Measurements from ENCODE around the gene FGG.

The FGG gene

DNA sequence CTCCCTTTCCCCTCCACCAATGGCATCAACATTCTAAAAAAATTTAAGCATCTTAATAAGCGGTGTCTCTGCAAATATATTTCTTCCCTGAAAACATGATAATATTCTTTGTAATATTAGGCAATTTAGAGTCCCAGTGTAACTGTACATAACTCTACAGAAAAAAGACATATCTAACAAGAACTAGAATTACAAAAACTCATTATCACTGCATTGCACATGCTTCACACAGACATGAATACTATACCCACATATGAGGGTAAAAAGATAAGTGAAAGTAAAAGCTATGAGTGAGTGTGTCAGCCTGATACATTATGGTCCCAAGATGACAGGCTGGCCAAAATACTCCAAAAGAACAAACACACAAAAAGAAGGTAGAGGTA, 52.0 kb downstream of the FGG start:
- H3K27ac ChIP-seq (ENCODE audit: low read length) = no peak overlapping the region
- H3K9ac ChIP-seq (ENCODE audit: low read length) = no peak overlapping the region
- H3K36me3 ChIP-seq (ENCODE audit: control insufficient read depth, low read depth, low read length) = no peaks in the 10 kb centered on the region
- no peaks in the 10 kb centered on the region for H3K27me3 ChIP-seq (ENCODE audit: control insufficient read depth, insufficient read depth, low read length)
- no peaks in the 10 kb centered on the region for H3K9me3 ChIP-seq (ENCODE audit: control insufficient read depth, low read depth, low read length)
- no peaks in the 10 kb centered on the region for H3K4me1 ChIP-seq (ENCODE audit: control insufficient read depth, low read depth, low read length)
- H3K4me3 ChIP-seq (ENCODE audit: low read length) = no peak overlapping the region

DNA sequence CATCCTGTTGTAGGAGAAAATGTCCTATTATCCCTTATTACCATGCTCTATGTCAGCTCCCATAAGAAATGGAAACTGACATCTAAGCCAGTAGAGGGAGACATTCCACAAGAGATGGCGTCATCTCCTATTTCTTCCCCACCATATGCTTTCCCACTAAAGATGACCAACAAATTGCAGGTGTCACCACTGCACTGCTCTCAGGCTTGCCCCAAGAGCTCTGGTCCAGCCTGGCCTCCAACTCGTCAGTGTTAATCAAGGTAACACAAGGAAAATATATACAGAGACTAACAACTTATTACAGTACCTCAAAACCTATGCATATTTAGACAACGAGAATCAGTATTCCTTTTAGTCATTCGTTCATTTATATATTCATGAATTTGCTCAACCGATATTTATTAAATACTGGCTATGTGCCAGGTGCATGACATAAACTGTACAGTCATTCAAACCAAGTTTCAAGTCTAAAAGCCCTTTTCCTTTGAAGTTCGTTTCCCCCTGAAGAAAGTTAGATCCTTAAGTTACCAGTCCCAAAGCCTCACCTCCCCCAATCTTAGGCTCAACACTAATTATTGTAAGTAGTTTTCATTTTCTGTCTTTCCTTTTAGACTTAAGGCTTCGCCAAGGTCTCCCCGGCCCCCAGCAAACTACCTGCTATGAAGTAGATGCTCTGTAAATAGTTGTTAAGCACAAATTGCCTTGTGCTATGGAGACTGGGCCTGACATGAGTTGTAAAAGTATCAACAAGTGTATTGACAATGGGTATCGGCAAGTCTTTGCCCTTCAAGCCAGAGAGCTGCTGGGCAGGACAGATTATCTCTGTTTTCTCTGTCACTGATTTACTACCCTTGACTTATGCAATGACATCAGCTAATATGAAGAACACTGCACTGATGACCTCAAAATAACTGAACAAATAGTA, 52.7 kb downstream of the FGG start:
- no peak overlapping the region for H3K4me3 ChIP-seq (ENCODE audit: low read length)
- no peak overlapping the region for H3K27ac ChIP-seq (ENCODE audit: low read length)
- no peaks in the 10 kb centered on the region for H3K27me3 ChIP-seq (ENCODE audit: control insufficient read depth, insufficient read depth, low read length)
- no peaks in the 10 kb centered on the region for H3K9me3 ChIP-seq (ENCODE audit: control insufficient read depth, low read depth, low read length)
- no peaks in the 10 kb centered on the region for H3K4me1 ChIP-seq (ENCODE audit: control insufficient read depth, low read depth, low read length)
- no peaks in the 10 kb centered on the region for H3K36me3 ChIP-seq (ENCODE audit: control insufficient read depth, low read depth, low read length)
- no peak overlapping the region for H3K9ac ChIP-seq (ENCODE audit: low read length)

DNA sequence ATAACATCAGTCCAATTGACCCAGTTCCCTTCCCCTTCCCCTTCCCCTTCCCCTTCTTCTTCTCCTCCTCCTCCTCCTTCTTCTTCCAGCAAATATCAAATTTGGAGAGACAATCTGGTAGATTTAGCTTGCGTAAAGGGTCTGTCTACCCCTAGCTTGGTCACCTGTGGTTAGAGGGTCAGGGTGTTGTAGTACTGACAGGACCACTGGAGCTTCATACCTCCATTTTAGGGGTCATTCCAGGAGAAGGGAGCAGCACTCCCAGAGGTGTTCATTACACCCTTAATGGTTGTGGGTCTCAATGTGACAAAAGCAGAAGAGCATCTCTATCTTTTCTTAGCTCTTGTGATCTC, 53.3 kb downstream of the FGG start:
- Histone ChIP-seq H3K36me3 (ENCODE audit: control insufficient read depth, low read depth, low read length) (no peaks in the 10 kb centered on the region), H3K9ac (ENCODE audit: low read length) (no peak overlapping the region), H3K4me3 (ENCODE audit: low read length) (no peak overlapping the region), H3K9me3 (ENCODE audit: control insufficient read depth, low read depth, low read length) (no peaks in the 10 kb centered on the region), H3K27me3 (ENCODE audit: control insufficient read depth, insufficient read depth, low read length) (no peaks in the 10 kb centered on the region), H3K4me1 (ENCODE audit: control insufficient read depth, low read depth, low read length) (no peaks in the 10 kb centered on the region), H3K27ac (ENCODE audit: low read length) (no peak overlapping the region)

All from iPS-18a (cell line).